ENCODE results near the gene TMEM59L.

Gene TMEM59L

GRCh38 chr19:18574691-18575291 lies 37.9 kb upstream of the TMEM59L start:
- H2BK5ac ChIP-seq (ENCODE audit: low read depth, low read length, poor library complexity) = no peak overlapping the region
- H3K4ac ChIP-seq (ENCODE audit: low read depth, low read length) = no peak overlapping the region

GRCh38 chr19:18576383-18576782 lies 36.3 kb upstream of the TMEM59L start:
- Histone ChIP-seq H3K27ac (ENCODE audit: low read depth, low read length) (no peak overlapping the region), H3K9me3 (ENCODE audit: insufficient read depth, low read depth, low read length) (peaks cover 1% of the 10 kb centered on the region), H4K12ac (ENCODE audit: low read depth, low read length) (no peak overlapping the region), H2AK5ac (ENCODE audit: low read length) (no peak overlapping the region), H4K91ac (ENCODE audit: low read depth, low read length) (no peak overlapping the region), H4K8ac (ENCODE audit: low read depth, low read length) (no peak overlapping the region), H3K36me3 (ENCODE audit: control insufficient read depth in 1 of 2, insufficient read depth in 2 of 2, low read length in 2 of 2) (peaks cover 40 to 45% of the 10 kb centered on the region in 2 experiments), H2BK5ac (ENCODE audit: low read depth, low read length, poor library complexity) (no peak overlapping the region), H3K4me3 (ENCODE audit: low read depth, low read length) (no peak overlapping the region), H2BK12ac (ENCODE audit: low read length) (no peak overlapping the region), H3K27me3 (ENCODE audit: insufficient read depth, low read length) (no peaks in the 10 kb centered on the region), H3K14ac (ENCODE audit: low read length) (no peak overlapping the region), H3K9ac (ENCODE audit: low read length) (no peak overlapping the region), H2AFZ (ENCODE audit: insufficient read depth, low read length, poor library complexity) (no peak overlapping the region), H3K4me2 (ENCODE audit: low read length) (no peak overlapping the region), H3K4me1 (ENCODE audit: control insufficient read depth in 1 of 2, insufficient read depth in 2 of 2, low read length in 2 of 2) (peaks cover 8 to 9% of the 10 kb centered on the region in 2 experiments), H3K79me1 (ENCODE audit: low read length) (peaks cover 3% of the 10 kb centered on the region), H3K4ac (ENCODE audit: low read depth, low read length) (no peak overlapping the region), H2BK120ac (ENCODE audit: insufficient read depth, low read length, poor library complexity) (no peak overlapping the region), H3K23ac (ENCODE audit: low read length) (no peak overlapping the region), H3K79me2 (ENCODE audit: control insufficient read depth, insufficient read depth, low read length, poor library complexity) (peaks cover 12% of the 10 kb centered on the region), H3K18ac (ENCODE audit: low read length) (no peak overlapping the region)
- WGBS (ENCODE audit: extremely low coverage, insufficient coverage, insufficient read length) = no CpG with 5 or more reads among the region's 8 CpGs
- DNase-seq = no peak

More at GRCh38 chr19:18574691-18575291, 37.9 kb upstream of the TMEM59L start:
- Histone ChIP-seq H3K27ac (ENCODE audit: low read depth, low read length) (no peak overlapping the region), H3K14ac (ENCODE audit: low read length) (no peak overlapping the region), H3K9me3 (ENCODE audit: insufficient read depth, low read depth, low read length) (peaks cover 1% of the 10 kb centered on the region), H3K79me1 (ENCODE audit: low read length) (peaks cover 3% of the 10 kb centered on the region), H2AK5ac (ENCODE audit: low read length) (no peak overlapping the region), H2BK120ac (ENCODE audit: insufficient read depth, low read length, poor library complexity) (no peak overlapping the region), H2AFZ (ENCODE audit: insufficient read depth, low read length, poor library complexity) (no peak overlapping the region), H3K27me3 (ENCODE audit: insufficient read depth, low read length) (no peaks in the 10 kb centered on the region), H4K91ac (ENCODE audit: low read depth, low read length) (no peak overlapping the region), H3K4me2 (ENCODE audit: low read length) (no peak overlapping the region), H3K18ac (ENCODE audit: low read length) (no peak overlapping the region), H3K4me3 (ENCODE audit: low read depth, low read length) (no peak overlapping the region), H3K23ac (ENCODE audit: low read length) (no peak overlapping the region), H2BK12ac (ENCODE audit: low read length) (no peak overlapping the region), H3K79me2 (ENCODE audit: control insufficient read depth, insufficient read depth, low read length, poor library complexity) (peaks cover 12% of the 10 kb centered on the region), H3K36me3 (ENCODE audit: control insufficient read depth in 1 of 2, insufficient read depth in 2 of 2, low read length in 2 of 2) (peaks cover 40 to 45% of the 10 kb centered on the region in 2 experiments), H3K9ac (ENCODE audit: low read length) (no peak overlapping the region), H3K4me1 (ENCODE audit: control insufficient read depth in 1 of 2, insufficient read depth in 2 of 2, low read length in 2 of 2) (peaks cover 8 to 9% of the 10 kb centered on the region in 2 experiments), H4K8ac (ENCODE audit: low read depth, low read length) (no peak overlapping the region), H4K12ac (ENCODE audit: low read depth, low read length) (no peak overlapping the region)
- WGBS (ENCODE audit: extremely low coverage, insufficient coverage, insufficient read length) = no CpG with 5 or more reads among the region's 18 CpGs
- DNase-seq = no peak

GRCh38 chr19:18577365-18577914 lies 35.2 kb upstream of the TMEM59L start:
- Histone ChIP-seq H3K9me3 (ENCODE audit: insufficient read depth, low read depth, low read length) (peaks cover 1% of the 10 kb centered on the region), H3K4me2 (ENCODE audit: low read length) (no peak overlapping the region), H3K27ac (ENCODE audit: low read depth, low read length) (no peak overlapping the region), H3K36me3 (ENCODE audit: control insufficient read depth in 1 of 2, insufficient read depth in 2 of 2, low read length in 2 of 2) (peaks cover 40 to 45% of the 10 kb centered on the region in 2 experiments), H4K91ac (ENCODE audit: low read depth, low read length) (no peak overlapping the region), H2AK5ac (ENCODE audit: low read length) (no peak overlapping the region), H2AFZ (ENCODE audit: insufficient read depth, low read length, poor library complexity) (no peak overlapping the region), H3K23ac (ENCODE audit: low read length) (no peak overlapping the region), H4K12ac (ENCODE audit: low read depth, low read length) (no peak overlapping the region), H3K4me1 (ENCODE audit: control insufficient read depth in 1 of 2, insufficient read depth in 2 of 2, low read length in 2 of 2) (peaks cover 8% of the 10 kb centered on the region in 2 experiments), H3K27me3 (ENCODE audit: insufficient read depth, low read length) (no peaks in the 10 kb centered on the region), H2BK5ac (ENCODE audit: low read depth, low read length, poor library complexity) (no peak overlapping the region), H2BK120ac (ENCODE audit: insufficient read depth, low read length, poor library complexity) (no peak overlapping the region), H3K4ac (ENCODE audit: low read depth, low read length) (no peak overlapping the region), H3K14ac (ENCODE audit: low read length) (no peak overlapping the region), H3K9ac (ENCODE audit: low read length) (no peak overlapping the region), H3K79me1 (ENCODE audit: low read length) (no peaks in the 10 kb centered on the region), H4K8ac (ENCODE audit: low read depth, low read length) (no peak overlapping the region), H3K79me2 (ENCODE audit: control insufficient read depth, insufficient read depth, low read length, poor library complexity) (peaks cover 5% of the 10 kb centered on the region), H3K4me3 (ENCODE audit: low read depth, low read length) (no peak overlapping the region), H3K18ac (ENCODE audit: low read length) (no peak overlapping the region), H2BK12ac (ENCODE audit: low read length) (no peak overlapping the region)
- no CpG with 5 or more reads among the region's 21 CpGs for WGBS (ENCODE audit: extremely low coverage, insufficient coverage, insufficient read length)
- DNase-seq = no peak

- H3K36me3 ChIP-seq (ENCODE audit: control insufficient read depth in 1 of 2, insufficient read depth in 2 of 2, low read length in 2 of 2) = peaks cover 16 to 21% of the 10 kb centered on the region in 2 experiments
- no peaks in the 10 kb centered on the region for H3K27me3 ChIP-seq (ENCODE audit: insufficient read depth, low read length)
- no peak for DNase-seq
- no peak overlapping the region for H4K91ac ChIP-seq (ENCODE audit: low read depth, low read length)
- no peaks in the 10 kb centered on the region for H3K4me1 ChIP-seq (ENCODE audit: control insufficient read depth in 1 of 2, insufficient read depth in 2 of 2, low read length in 2 of 2)
- no peak overlapping the region for H3K4me3 ChIP-seq (ENCODE audit: low read depth, low read length)
- H2AFZ ChIP-seq (ENCODE audit: insufficient read depth, low read length, poor library complexity) = no peak overlapping the region
- H3K23ac ChIP-seq (ENCODE audit: low read length) = no peak overlapping the region
- H2BK120ac ChIP-seq (ENCODE audit: insufficient read depth, low read length, poor library complexity) = no peak overlapping the region
- H2BK5ac ChIP-seq (ENCODE audit: low read depth, low read length, poor library complexity) = no peak overlapping the region
- H4K12ac ChIP-seq (ENCODE audit: low read depth, low read length) = no peak overlapping the region
- no peak overlapping the region for H3K14ac ChIP-seq (ENCODE audit: low read length)
- H4K8ac ChIP-seq (ENCODE audit: low read depth, low read length) = no peak overlapping the region
- no peak overlapping the region for H3K9ac ChIP-seq (ENCODE audit: low read length)
- no CpG with 5 or more reads among the region's 7 CpGs for WGBS (ENCODE audit: extremely low coverage, insufficient coverage, insufficient read length)
- H3K79me2 ChIP-seq (ENCODE audit: control insufficient read depth, insufficient read depth, low read length, poor library complexity) = no peaks in the 10 kb centered on the region
- no peaks in the 10 kb centered on the region for H3K9me3 ChIP-seq (ENCODE audit: insufficient read depth, low read depth, low read length)
- no peak overlapping the region for H2BK12ac ChIP-seq (ENCODE audit: low read length)
- H3K4ac ChIP-seq (ENCODE audit: low read depth, low read length) = no peak overlapping the region
- H3K18ac ChIP-seq (ENCODE audit: low read length) = no peak overlapping the region
- no peak overlapping the region for H2AK5ac ChIP-seq (ENCODE audit: low read length)
- no peak overlapping the region for H3K27ac ChIP-seq (ENCODE audit: low read depth, low read length)
- no peak overlapping the region for H3K4me2 ChIP-seq (ENCODE audit: low read length)
- H3K79me1 ChIP-seq (ENCODE audit: low read length) = no peaks in the 10 kb centered on the region
These were observed 32.4 kb upstream of the TMEM59L start for GRCh38 chr19:18580311-18580710.
